LNCAP (cell line): ENCODE measurements around the gene RARB.

Experiments used
- TF ChIP-seq, protein P1 (sequence below): fragments of 450-650 bp; IDR thresholded peaks from 2 replicates; pipeline ENCODE4 v1.5.1; 2017; ENCODE audit warnings: mild to moderate bottlenecking

Gene RARB

DNA sequence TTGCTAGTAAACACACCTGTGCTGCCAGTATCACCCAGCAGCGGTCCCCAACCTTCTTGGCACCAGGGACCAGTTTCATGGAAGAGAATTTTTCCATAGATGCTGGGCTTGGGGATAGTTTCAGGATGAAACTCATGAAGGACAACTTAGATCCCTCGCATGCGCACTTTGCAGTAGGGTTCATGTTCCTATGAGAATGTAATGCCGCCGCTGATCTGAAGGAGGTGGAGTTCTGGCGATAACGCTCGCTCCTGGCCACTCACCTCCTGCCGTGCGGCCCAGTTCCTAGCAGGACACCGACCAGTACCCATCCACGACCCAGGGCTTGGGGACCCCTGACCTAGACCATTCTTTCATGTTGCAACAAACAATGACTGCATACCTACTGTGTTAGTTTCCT, 146.9 kb downstream of the RARB start:
- TF ChIP-seq, protein P1, sequence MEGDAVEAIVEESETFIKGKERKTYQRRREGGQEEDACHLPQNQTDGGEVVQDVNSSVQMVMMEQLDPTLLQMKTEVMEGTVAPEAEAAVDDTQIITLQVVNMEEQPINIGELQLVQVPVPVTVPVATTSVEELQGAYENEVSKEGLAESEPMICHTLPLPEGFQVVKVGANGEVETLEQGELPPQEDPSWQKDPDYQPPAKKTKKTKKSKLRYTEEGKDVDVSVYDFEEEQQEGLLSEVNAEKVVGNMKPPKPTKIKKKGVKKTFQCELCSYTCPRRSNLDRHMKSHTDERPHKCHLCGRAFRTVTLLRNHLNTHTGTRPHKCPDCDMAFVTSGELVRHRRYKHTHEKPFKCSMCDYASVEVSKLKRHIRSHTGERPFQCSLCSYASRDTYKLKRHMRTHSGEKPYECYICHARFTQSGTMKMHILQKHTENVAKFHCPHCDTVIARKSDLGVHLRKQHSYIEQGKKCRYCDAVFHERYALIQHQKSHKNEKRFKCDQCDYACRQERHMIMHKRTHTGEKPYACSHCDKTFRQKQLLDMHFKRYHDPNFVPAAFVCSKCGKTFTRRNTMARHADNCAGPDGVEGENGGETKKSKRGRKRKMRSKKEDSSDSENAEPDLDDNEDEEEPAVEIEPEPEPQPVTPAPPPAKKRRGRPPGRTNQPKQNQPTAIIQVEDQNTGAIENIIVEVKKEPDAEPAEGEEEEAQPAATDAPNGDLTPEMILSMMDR, result no peak

DNA sequence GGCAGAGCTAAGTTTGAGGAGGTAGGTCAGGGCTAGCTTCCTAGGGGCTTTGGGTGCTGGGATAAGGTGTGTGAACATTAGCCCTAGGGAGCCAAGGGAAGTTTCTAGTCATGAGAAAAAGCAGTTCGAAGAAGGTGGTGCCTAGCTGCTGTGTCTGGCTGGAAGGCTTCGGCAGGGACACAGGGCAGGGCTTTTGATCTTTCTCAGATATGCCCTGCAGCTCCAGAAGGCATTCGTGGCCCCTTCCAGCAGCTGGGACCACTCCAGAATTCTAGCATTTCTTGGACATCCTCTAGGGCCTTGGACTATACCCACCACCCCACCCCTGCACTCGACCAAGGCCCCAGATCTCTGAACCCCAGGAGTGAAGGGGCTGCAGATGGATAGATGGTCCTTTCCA, 148.1 kb downstream of the RARB start:
- TF ChIP-seq, protein P1, result no peak

DNA sequence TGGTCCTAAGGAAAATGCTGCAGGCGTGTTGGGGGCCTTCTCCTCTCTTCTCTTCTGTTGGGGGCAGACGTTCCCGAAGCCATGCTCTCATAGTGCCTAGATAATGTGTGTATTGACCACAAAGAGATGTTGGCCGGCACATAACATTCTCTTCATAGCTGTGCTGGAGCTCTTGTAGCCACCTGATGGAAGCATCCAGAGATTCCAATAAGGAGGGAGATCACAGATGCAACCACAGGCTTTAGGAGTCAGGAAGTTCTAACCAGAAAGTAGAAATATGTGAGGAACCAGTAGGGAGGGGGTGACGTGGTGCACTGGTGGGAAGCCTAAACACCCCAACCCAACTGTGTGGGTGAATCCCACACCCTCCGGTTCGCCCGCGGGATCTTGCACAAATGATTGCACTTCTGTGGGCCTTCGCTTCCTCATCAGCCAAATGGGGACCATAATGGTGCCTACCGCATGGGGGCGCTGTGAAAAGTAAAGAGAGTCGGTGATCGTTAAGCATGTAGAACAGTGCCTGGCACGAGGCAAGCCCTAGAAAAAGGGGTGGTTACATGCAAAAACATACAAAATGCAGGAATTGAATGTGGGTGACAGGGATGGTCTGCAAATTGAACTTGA, 148.9 kb downstream of the RARB start:
- TF ChIP-seq, protein P1, result no peak

DNA sequence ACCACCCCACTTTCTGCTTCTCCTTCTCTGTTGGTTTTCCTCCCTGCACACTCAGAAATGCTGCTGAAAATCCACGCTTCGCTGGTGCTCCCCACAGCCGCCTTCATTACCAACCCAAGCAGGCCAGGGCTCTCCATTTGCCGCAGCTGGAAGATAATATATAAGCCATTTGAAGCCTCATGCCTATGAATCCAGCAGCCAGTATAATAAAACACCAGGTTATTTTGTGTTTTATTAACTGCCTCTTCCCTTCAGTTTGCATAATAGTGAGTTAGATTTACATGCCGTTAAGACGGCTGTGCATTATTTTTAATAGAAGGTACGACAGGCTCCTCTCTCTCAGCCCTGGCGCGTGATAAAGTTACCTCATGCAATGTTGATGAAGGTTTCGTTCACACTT, 150.0 kb downstream of the RARB start:
- TF ChIP-seq, protein P1, result no peak

DNA sequence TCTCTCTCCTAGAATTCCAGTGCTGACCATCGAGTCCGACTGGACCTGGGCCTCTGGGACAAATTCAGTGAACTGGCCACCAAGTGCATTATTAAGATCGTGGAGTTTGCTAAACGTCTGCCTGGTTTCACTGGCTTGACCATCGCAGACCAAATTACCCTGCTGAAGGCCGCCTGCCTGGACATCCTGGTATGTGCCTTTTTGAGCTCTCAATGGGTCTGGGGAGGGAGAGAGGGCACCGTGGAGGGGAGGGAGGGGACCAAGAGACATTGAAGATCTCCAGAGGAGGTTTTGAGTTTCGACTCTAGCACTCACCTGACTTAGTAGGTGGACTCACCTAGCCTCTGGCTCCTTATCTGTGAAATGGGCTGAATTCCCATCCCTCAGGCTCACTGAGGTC, 152.5 kb downstream of the RARB start:
- TF ChIP-seq, protein P1, result no peak

DNA sequence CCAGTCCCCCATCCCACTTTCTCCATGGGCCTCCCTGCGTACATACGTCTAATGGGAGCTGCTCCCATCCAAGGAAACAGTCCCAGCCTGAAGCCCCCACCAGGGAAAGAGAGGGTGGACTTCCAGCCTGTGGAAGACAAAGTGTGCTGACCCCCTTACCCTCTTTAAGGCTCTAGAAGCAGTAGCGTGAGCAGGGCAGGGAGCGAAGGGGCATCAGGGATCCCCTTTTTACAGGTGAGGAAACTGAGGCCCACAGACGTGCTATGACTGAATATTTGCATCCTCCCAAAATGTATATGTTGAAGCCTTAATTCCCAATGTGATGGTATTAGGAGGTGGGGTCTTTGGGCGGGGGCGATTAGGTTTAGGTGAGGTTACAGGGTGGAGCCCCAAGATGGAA, 153.3 kb downstream of the RARB start:
- TF ChIP-seq, protein P1, result no peak

DNA sequence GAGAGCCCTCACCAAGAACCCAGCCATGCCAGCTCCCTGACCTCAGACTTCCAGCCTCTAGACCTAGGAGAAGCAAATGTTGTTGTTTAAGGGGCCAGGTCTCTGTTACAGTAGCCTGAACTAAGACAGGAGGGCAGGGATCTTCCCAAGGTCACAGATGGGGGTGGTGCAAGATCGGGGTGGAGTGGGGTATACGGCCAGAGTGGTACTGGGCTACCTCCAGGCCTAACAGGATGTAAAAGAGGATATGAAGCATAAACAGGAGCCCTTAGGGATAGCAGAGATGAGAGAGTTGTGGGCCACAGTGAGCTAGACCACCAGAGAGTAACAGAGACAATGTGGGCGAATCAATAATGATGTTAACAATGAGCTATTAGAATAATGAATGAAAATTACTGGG, 153.8 kb downstream of the RARB start:
- TF ChIP-seq, protein P1, result no peak

DNA sequence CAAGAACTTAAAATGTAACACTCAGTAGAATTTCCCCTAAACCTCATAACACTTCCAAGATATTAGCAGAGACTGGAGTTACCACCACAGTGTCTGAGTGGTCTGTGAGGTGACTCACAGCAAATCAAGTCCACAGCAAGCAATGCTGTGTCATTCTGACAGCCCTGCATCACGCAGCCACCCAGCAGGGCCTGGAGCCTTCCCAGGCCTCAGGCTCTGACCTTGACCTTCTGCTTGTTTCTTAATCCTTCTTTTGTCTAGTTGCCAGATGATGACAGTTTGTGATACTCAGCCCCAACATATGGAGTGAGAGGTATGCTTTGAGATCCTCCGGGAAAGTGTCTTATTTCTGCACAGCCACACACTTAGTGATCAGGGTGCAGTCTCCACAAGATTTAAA, 154.2 kb downstream of the RARB start:
- TF ChIP-seq, protein P1, result no peak
